ENCODE measurements around the gene DDX3Y.

GRCh38 chrY:12913541-12913940 lies 8.9 kb downstream of the DDX3Y start:
- TF ChIP-seq CTCF (IDR thresholded peaks at IDR 0.05) (no peak), ZFX (IDR thresholded peaks at IDR 0.05; ENCODE audit: borderline replicate concordance) (no peak)

All from 22Rv1 (cell line).